HCT116 (cell line): ENCODE measurements around the gene CUX1. TPM values are rescaled to one million over a fixed set of nuclear protein-coding genes. Genes with fewer than 3 reads are reported as not detected.

Experiments
- ATAC-seq: fragments of 200-7000 bp; cut with Tn5 transposase; 2 replicates; pipeline ENCODE4 v1.9.1; 2020; ENCODE audit warnings: mild to moderate bottlenecking, moderate library complexity
- BruUV-seq: library from RNA; stranded (reverse); fragments of 400-500 nt; replicated peaks from 2 replicates; lab custom pipeline; 2021; lab: Mats Ljungman, UMichigan
- CTCF ChIA-PET: fragments of 300-600 bp; sonication (Branson Sonifier 250); formaldehyde crosslinking; loops from one replicate; lab custom pipeline; 2021; ENCODE audit warnings: antibody characterized with exemption; lab: Charles Lee
- POLR2A ChIA-PET: fragments of 300-600, 350-600 bp; sonication (Branson Sonifier 250); formaldehyde crosslinking; loops from one replicate; lab custom pipeline; 2021; ENCODE audit warnings: antibody characterized with exemption; lab: Charles Lee
- RAD21 ChIA-PET, 2 experiments: fragments of 300-600 bp; sonication (Branson Sonifier 250); formaldehyde crosslinking; loops; one replicate each; lab custom pipeline; 2023; ENCODE audit warnings: low total read pairs in 2 of 2; ENCODE audit not compliant: uncharacterized antibody in 2 of 2, unreplicated experiment in 2 of 2, low non-redundant PET in 1 of 2; lab: Charles Lee
- DNase-seq: peaks from one replicate; pipeline ENCODE4 v3.0.0-alpha.2; 2010; ENCODE audit warnings: low read depth, low spot score
- H2AFZ ChIP-seq: fragments of 200-600 bp; shearing (Covaris generic), sonication (generic); 2 replicates; pipeline ENCODE4 v1.6.1; 2017; ENCODE audit warnings: low read depth, mixed run types, mixed read lengths, antibody characterized with exemption, low read length; ENCODE audit not compliant: poor library complexity, severe bottlenecking
- H3K27ac ChIP-seq: 2 replicates; pipeline ENCODE4 v1.5.1; 2012; ENCODE audit warnings: low read depth, low read length
- H3K27me3 ChIP-seq: fragments of 200-600 bp; sonication (generic); 2 replicates; pipeline ENCODE4 v1.6.1; 2016; ENCODE audit warnings: mixed run types, low read length, mixed read lengths; ENCODE audit not compliant: insufficient read depth
- H3K36me3 ChIP-seq, 2 experiments: fragments of 200-500 bp in 1 of 2; fragments of 200-600 bp in 1 of 2; sonication (Bioruptor generic) in 1 of 2; sonication (generic) in 1 of 2; 2 replicates each; pipeline versions ENCODE4 v1.5.1 to v1.6.1; 2014 to 2016; ENCODE audit warnings: low read length in 2 of 2, inconsistent platforms in 1 of 2, mixed read lengths in 1 of 2, mixed run types in 1 of 2; ENCODE audit not compliant: insufficient read depth in 2 of 2, control insufficient read depth in 1 of 2
- H3K4me1 ChIP-seq, 2 experiments: fragments of 200-600 bp in 1 of 2; sonication (generic) in 1 of 2; 2 replicates each; pipeline versions ENCODE4 v1.5.1 to v1.6.1; 2012 to 2017; ENCODE audit warnings: low read length in 2 of 2, inconsistent platforms in 1 of 2, mild to moderate bottlenecking in 1 of 2, mixed read lengths in 1 of 2, mixed run types in 1 of 2, moderate library complexity in 1 of 2; ENCODE audit not compliant: insufficient read depth in 2 of 2, control insufficient read depth in 1 of 2
- H3K4me2 ChIP-seq: fragments of 200-600 bp; sonication (generic); 2 replicates; pipeline ENCODE4 v1.6.1; 2017; ENCODE audit warnings: mixed run types, low read length, mixed read lengths
- H3K4me3 ChIP-seq, 2 experiments: fragments of 200-600 bp in 1 of 2; sonication (generic) in 1 of 2; replicated peaks in 1 of 2; 2 replicates each; pipeline ENCODE4 v1.5.1; 2011 to 2016; ENCODE audit warnings: low read length in 2 of 2, control low read depth in 1 of 2, low read depth in 1 of 2, mild to moderate bottlenecking in 1 of 2, mixed read lengths in 1 of 2, mixed run types in 1 of 2
- H3K79me2 ChIP-seq: fragments of 200-600 bp; sonication (generic); 2 replicates; pipeline ENCODE4 v1.6.1; 2017; ENCODE audit warnings: mild to moderate bottlenecking, mixed run types, low read length, moderate library complexity, mixed read lengths; ENCODE audit not compliant: insufficient read depth
- H3K9ac ChIP-seq: fragments of 200-600 bp; sonication (generic); 2 replicates; pipeline ENCODE4 v1.6.1; 2016; ENCODE audit warnings: low read length, mixed read lengths
- H3K9me2 ChIP-seq: fragments of 200-600 bp; sonication (generic), shearing (Covaris generic); 2 replicates; pipeline ENCODE4 v1.6.1; 2017; ENCODE audit warnings: mixed run types, mild to moderate bottlenecking, moderate library complexity; ENCODE audit not compliant: insufficient read depth
- H3K9me3 ChIP-seq, 2 experiments: fragments of 200-500 bp in 1 of 2; fragments of 200-600 bp in 1 of 2; sonication (Bioruptor generic) in 1 of 2; sonication (generic) in 1 of 2; 2 replicates each; pipeline ENCODE4 v1.6.1; 2014 to 2017; ENCODE audit warnings: low read length in 2 of 2, mixed read lengths in 2 of 2, inconsistent platforms in 1 of 2, low read depth in 1 of 2, mild to moderate bottlenecking in 1 of 2, mixed run types in 1 of 2, moderate library complexity in 1 of 2; ENCODE audit not compliant: control insufficient read depth in 1 of 2, insufficient read depth in 1 of 2
- H4K20me1 ChIP-seq: fragments of 200-600 bp; sonication (generic), shearing (Covaris generic); 2 replicates; pipeline ENCODE4 v1.6.1; 2017; ENCODE audit warnings: mixed run types, mild to moderate bottlenecking, moderate library complexity; ENCODE audit not compliant: insufficient read depth
- CBX3 ChIP-seq: IDR thresholded peaks from 2 replicates; pipeline ENCODE4 v1.6.1; 2012; ENCODE audit warnings: low read depth
- CEBPB ChIP-seq: IDR thresholded peaks from 2 replicates; pipeline ENCODE4 v1.6.1; 2012; ENCODE audit warnings: low read depth
- EGR1 ChIP-seq: IDR thresholded peaks from 2 replicates; pipeline ENCODE4 v1.6.1; 2012; ENCODE audit warnings: low read depth
- ELF1 ChIP-seq: IDR thresholded peaks from 2 replicates; pipeline ENCODE4 v1.6.1; 2012; ENCODE audit warnings: low read depth, borderline replicate concordance
- EZH2 ChIP-seq: fragments of 200-600 bp; sonication (generic); IDR thresholded peaks from 2 replicates; pipeline ENCODE4 v1.6.1; 2017; ENCODE audit warnings: antibody characterized with exemption, mixed run types
- JUND ChIP-seq: IDR thresholded peaks from 2 replicates; pipeline ENCODE4 v1.6.1; 2012
- POLR2AphosphoS5 ChIP-seq: IDR thresholded peaks from 2 replicates; pipeline ENCODE4 v1.6.1; 2011; ENCODE audit warnings: mild to moderate bottlenecking, low read depth, low read length, moderate library complexity
- RAD21 ChIP-seq: IDR thresholded peaks from 2 replicates; pipeline ENCODE4 v1.6.1; 2012; ENCODE audit warnings: low read depth, mild to moderate bottlenecking
- SIN3A ChIP-seq: IDR thresholded peaks from 2 replicates; pipeline ENCODE4 v1.6.1; 2012; ENCODE audit warnings: low read depth
- TCF7L2 ChIP-seq: IDR thresholded peaks from 2 replicates; pipeline ENCODE4 v1.7.0; 2011; ENCODE audit warnings: borderline replicate concordance, inconsistent platforms; ENCODE audit not compliant: insufficient read depth, insufficient read length; ENCODE audit errors: extremely low read depth
- YY1 ChIP-seq: IDR thresholded peaks from 2 replicates; pipeline ENCODE4 v1.6.1; 2011; ENCODE audit warnings: low read length, low read depth, moderate library complexity, mild to moderate bottlenecking; ENCODE audit not compliant: insufficient replicate concordance; ENCODE audit errors: extremely low read depth
- intact Hi-C: fragments of 100-400 bp; cut with micrococcal nuclease; formaldehyde crosslinking; loops from 2 replicates; pipeline ENCODE4 v1.10.0; 2022
- total RNA-seq: library from RNA; stranded (reverse); gene quantifications from one replicate; pipeline ENCODE4 v1.2.1, GENCODE V29; 2021; ENCODE audit not compliant: unreplicated experiment
- TF ChIP-seq, protein P1 (sequence below): IDR thresholded peaks from 2 replicates; pipeline ENCODE4 v1.6.1; 2012
- TF ChIP-seq, protein P2 (sequence below): IDR thresholded peaks from 2 replicates; pipeline ENCODE4 v1.6.1; 2011; ENCODE audit warnings: mild to moderate bottlenecking, low read length, moderate library complexity; ENCODE audit not compliant: insufficient replicate concordance; ENCODE audit errors: extremely low read depth
- TF ChIP-seq, protein P3 (sequence below): IDR thresholded peaks from 2 replicates; pipeline ENCODE4 v1.6.1; 2012; ENCODE audit warnings: low read depth
- TF ChIP-seq, protein P4 (sequence below), 3 experiments: fragments of 200-600 bp in 1 of 3; sonication (generic) in 1 of 3; IDR thresholded peaks in 2 of 3; conservative IDR thresholded peaks in 1 of 3; 2 replicates each; pipeline ENCODE4 v1.5.1; 2012 to 2017; ENCODE audit warnings: low read depth in 2 of 3, low read length in 2 of 3, antibody characterized with exemption in 1 of 3, borderline replicate concordance in 1 of 3, control low read depth in 1 of 3, mild to moderate bottlenecking in 1 of 3, mixed read lengths in 1 of 3, mixed run types in 1 of 3, moderate library complexity in 1 of 3; ENCODE audit not compliant: insufficient read depth in 1 of 3

The CUX1 gene
- total RNA-seq, 1 experiment from 2014 or later, result 68.9 TPM

DNA sequence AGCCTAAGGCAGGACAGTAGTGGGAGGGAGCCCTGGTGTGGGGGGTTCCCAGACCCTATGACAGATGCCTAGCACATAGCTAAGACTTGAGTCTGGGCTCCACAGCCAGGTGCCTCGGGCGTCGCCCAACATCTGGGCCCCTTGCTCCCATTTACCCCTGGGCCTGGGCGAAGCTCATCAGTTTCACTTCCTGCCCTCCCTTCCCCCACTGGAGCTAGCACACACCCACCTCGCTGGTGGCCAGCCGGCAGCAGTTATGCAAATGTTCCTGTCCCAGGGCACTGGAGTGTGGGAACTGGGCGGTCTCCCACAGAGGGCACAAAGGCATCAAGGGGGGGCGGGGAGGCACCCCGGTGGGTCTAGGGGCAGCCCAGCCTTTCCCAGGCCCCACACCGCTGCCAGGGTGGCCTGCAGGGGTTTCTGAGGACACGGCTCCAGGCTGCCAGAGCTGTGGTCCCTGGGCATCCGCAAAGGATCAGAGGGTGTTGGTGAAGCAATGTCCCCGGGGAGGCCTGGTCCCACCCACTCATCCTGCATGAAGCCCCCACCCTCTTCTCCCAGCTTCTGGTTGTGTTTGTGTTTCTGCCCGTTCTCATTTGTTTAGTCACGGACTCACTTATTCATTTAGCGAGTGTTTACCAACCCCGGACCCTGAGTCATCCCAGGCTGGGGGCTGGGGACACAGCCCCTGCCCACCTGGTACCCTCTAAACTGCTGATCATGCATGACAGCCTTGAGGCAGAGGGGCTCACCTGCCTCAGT, 489.7 kb downstream of the CUX1 start:
- BruUV-seq, result no TSS peak
- Histone ChIP-seq H3K4me1 (no peaks in the 10 kb centered on the region; a peak in 1 of 4 replicates), H3K4me2 (no peak overlapping the region), H3K36me3 (no peaks in the 10 kb centered on the region), H3K9ac (no peak overlapping the region), H3K27ac (no peak overlapping the region), H2AFZ (no peak overlapping the region), H4K20me1 (no peaks in the 10 kb centered on the region), H3K79me2 (no peaks in the 10 kb centered on the region), H3K9me3 (no peaks in the 10 kb centered on the region), H3K9me2 (no peaks in the 10 kb centered on the region), H3K27me3 (no peaks in the 10 kb centered on the region), H3K4me3 (no peak overlapping the region)
- POLR2A ChIA-PET, result no interaction called here
- RAD21 ChIA-PET, result no interaction called here
- intact Hi-C loops, result no loop called here
- ATAC-seq (no peak), DNase-seq (no peak)
- no peak for TF ChIP-seq CEBPB
- no peak for TF ChIP-seq POLR2AphosphoS5
- TF ChIP-seq, protein P1, sequence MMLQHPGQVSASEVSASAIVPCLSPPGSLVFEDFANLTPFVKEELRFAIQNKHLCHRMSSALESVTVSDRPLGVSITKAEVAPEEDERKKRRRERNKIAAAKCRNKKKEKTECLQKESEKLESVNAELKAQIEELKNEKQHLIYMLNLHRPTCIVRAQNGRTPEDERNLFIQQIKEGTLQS, result no peak
- TF ChIP-seq CBX3, result no peak
- TF ChIP-seq, protein P2, sequence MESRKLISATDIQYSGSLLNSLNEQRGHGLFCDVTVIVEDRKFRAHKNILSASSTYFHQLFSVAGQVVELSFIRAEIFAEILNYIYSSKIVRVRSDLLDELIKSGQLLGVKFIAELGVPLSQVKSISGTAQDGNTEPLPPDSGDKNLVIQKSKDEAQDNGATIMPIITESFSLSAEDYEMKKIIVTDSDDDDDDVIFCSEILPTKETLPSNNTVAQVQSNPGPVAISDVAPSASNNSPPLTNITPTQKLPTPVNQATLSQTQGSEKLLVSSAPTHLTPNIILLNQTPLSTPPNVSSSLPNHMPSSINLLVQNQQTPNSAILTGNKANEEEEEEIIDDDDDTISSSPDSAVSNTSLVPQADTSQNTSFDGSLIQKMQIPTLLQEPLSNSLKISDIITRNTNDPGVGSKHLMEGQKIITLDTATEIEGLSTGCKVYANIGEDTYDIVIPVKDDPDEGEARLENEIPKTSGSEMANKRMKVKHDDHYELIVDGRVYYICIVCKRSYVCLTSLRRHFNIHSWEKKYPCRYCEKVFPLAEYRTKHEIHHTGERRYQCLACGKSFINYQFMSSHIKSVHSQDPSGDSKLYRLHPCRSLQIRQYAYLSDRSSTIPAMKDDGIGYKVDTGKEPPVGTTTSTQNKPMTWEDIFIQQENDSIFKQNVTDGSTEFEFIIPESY, result no peak
- TF ChIP-seq, protein P3, sequence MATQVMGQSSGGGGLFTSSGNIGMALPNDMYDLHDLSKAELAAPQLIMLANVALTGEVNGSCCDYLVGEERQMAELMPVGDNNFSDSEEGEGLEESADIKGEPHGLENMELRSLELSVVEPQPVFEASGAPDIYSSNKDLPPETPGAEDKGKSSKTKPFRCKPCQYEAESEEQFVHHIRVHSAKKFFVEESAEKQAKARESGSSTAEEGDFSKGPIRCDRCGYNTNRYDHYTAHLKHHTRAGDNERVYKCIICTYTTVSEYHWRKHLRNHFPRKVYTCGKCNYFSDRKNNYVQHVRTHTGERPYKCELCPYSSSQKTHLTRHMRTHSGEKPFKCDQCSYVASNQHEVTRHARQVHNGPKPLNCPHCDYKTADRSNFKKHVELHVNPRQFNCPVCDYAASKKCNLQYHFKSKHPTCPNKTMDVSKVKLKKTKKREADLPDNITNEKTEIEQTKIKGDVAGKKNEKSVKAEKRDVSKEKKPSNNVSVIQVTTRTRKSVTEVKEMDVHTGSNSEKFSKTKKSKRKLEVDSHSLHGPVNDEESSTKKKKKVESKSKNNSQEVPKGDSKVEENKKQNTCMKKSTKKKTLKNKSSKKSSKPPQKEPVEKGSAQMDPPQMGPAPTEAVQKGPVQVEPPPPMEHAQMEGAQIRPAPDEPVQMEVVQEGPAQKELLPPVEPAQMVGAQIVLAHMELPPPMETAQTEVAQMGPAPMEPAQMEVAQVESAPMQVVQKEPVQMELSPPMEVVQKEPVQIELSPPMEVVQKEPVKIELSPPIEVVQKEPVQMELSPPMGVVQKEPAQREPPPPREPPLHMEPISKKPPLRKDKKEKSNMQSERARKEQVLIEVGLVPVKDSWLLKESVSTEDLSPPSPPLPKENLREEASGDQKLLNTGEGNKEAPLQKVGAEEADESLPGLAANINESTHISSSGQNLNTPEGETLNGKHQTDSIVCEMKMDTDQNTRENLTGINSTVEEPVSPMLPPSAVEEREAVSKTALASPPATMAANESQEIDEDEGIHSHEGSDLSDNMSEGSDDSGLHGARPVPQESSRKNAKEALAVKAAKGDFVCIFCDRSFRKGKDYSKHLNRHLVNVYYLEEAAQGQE, result no peak
- TF ChIP-seq, protein P4, sequence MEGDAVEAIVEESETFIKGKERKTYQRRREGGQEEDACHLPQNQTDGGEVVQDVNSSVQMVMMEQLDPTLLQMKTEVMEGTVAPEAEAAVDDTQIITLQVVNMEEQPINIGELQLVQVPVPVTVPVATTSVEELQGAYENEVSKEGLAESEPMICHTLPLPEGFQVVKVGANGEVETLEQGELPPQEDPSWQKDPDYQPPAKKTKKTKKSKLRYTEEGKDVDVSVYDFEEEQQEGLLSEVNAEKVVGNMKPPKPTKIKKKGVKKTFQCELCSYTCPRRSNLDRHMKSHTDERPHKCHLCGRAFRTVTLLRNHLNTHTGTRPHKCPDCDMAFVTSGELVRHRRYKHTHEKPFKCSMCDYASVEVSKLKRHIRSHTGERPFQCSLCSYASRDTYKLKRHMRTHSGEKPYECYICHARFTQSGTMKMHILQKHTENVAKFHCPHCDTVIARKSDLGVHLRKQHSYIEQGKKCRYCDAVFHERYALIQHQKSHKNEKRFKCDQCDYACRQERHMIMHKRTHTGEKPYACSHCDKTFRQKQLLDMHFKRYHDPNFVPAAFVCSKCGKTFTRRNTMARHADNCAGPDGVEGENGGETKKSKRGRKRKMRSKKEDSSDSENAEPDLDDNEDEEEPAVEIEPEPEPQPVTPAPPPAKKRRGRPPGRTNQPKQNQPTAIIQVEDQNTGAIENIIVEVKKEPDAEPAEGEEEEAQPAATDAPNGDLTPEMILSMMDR (IDR thresholded peaks at IDR 0.05 in 2 of 3, conservative IDR thresholded peaks at IDR 0.05 in 1 of 3; ENCODE audit: borderline replicate concordance in 1 of 3, insufficient read depth in 1 of 3, low read depth in 2 of 3, low read length in 2 of 3), result no peak
- TF ChIP-seq SIN3A, result no peak
- TF ChIP-seq RAD21, result no peak
- TF ChIP-seq ELF1, result no peak
- TF ChIP-seq JUND, result no peak
- TF ChIP-seq YY1, result no peak
- no peak for TF ChIP-seq TCF7L2
- TF ChIP-seq EGR1, result no peak
- TF ChIP-seq EZH2, result no peak
- CTCF ChIA-PET, result no interaction called here
